GM19238 (cell line): ENCODE data around the gene EP400.
"Not testable (repeated sequence)": the region's sequence is repeated elsewhere in the genome, so short reads cannot be mapped to it uniquely, and the experiment has no call there.

ENCODE experiments used
- DNase-seq: peaks from one replicate; pipeline ENCODE4 v3.0.0; 2011; ENCODE audit warnings: low spot score; ENCODE audit not compliant: insufficient read length

The EP400 gene

DNA sequence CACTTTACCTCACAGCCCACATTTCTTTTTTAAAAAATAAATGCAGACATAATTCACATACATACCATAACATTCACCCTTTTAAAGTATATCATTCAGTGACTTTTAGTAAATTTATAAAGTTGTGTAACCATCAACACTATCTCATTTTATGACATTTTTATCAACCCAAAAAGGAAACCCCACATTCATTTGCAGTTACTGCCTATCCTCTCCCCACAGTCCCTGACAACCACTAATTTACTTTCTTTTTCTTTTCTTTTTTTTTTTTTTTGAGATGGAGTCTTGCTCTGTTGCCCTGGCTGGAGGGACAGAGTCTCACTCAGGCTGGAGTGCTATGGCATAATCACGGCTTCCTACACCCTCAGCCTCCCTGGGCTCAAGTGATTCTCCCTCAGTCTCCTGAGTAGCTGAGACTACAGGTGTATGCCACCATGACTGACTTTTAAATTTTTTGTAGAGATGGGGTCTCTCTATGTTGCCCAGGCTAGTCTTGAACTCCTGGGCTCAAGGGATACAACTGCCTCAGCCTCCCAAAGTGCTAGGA lies 1.5 kb upstream of the EP400 start:
- DNase-seq, result no peak

GRCh38 chr12:131948713-131949430 lies 870 bp upstream of the EP400 start:
- not testable (repeated sequence) for DNase-seq

DNA sequence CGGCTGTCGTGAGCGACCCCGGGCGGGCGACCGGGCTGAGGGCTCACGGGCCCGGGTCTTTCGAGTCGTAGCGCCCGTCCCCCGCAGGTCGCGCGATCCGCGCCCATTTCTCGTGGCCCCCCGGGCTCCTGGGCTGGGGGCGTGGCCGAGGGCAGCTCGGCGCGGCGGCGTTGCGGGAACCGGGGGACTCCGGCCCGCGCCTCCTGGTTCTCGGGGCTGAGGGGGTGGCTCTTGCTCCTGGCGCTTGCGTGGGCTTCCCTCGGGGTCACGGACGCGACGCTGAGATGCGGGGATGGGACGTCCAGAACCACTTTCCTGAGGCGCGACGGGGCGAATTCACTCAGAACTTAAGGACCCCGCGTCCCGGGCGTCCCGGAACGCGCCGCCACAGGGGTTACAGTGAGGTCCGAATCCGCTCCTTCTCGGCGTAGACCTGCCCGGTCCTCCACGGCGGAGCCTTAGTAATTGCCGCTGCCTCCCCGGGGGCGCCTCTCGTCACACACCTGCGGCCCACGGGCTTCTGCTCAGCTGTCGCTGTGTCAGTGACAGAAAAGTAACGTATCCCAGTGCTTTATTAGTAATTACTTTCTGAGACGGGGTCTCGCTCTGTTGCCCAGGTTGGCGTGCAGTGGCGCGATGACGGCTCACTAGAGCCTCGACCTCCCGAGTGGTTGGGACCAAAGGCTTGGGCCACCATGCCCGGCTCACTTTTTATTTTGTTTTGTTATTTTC lies 606 bp downstream of the EP400 start:
- DNase-seq, result peak; percentile 32

GRCh38 chr12:131953810-131954209 lies 4.1 kb downstream of the EP400 start:
- DNase-seq, result not testable (repeated sequence)

DNA sequence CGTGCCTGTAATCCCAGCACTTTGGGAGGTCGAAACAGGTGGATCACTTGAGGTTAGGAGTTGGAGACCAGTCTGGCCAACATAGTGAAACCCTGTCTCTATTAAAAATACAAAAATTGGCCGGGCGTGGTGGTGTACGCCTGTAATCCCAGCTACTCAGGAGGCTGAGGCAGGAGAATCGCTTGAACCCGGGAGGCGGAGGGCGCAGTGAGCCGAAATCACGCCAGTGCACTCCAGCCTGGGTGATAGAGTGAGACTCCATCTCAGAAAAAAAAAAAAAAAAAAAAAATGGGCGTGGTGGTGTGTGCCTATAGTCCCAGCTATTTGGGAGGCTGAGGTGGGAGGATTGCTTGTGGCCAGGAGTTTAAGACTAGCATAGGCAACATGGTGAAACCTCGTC lies 4.7 kb downstream of the EP400 start:
- DNase-seq, result not testable (repeated sequence)

DNA sequence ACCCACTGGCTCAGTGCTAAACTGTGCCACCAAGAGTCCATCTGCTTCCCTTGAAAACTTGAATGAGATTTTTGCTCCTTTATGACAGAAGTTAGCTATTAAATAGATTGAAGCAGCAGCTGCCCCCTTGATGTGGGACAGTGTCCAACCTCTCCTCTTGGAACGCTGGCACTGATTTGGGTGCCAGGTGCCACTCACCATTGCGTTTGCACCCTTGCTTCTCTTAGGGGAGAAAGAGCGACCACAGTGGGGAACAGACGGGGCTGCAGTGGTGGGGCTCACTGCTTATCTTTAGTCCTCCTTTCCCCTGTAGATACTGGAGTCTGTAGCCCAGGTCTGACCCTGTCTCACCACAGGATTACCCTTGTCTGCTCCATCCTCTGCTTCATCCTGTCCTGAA lies 9.4 kb downstream of the EP400 start:
- no peak for DNase-seq

GRCh38 chr12:131959641-131960589 lies 10.2 kb downstream of the EP400 start:
- DNase-seq, result no peak

DNA sequence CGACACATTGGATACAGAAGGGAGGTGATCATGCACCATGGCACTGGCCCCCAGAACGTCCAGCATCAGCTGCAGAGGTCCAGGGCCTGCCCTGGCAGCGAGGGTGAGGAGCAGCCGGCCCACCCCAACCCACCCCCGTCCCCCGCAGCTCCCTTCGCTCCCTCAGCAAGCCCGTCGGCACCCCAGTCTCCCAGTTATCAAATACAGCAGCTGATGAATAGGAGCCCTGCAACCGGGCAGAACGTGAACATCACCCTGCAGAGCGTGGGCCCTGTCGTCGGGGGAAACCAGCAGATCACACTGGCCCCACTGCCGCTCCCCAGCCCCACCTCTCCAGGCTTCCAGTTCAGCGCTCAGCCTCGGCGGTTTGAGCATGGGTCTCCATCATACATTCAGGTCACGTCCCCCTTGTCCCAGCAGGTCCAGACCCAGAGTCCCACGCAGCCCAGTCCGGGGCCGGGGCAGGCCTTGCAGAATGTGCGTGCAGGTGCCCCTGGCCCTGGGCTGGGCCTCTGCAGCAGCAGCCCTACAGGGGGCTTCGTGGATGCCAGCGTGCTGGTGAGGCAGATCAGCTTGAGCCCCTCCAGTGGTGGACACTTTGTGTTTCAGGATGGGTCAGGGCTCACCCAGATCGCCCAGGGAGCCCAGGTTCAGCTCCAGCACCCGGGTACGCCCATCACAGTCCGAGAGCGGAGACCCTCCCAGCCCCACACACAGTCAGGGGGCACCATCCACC lies 11.0 kb downstream of the EP400 start:
- DNase-seq, result not testable (repeated sequence)

DNA sequence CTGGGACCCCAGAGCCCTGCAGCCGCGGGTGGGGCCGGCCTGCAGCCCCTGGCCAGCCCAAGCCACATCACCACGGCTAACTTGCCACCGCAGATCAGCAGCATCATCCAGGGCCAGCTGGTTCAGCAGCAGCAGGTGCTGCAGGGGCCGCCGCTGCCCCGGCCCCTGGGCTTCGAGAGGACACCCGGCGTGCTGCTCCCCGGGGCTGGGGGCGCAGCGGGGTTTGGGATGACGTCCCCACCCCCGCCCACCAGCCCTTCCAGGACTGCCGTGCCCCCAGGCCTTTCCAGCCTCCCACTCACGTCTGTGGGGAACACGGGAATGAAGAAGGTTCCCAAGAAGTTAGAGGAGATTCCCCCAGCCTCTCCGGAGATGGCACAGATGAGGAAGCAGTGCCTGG lies 11.6 kb downstream of the EP400 start:
- not testable (repeated sequence) for DNase-seq

DNA sequence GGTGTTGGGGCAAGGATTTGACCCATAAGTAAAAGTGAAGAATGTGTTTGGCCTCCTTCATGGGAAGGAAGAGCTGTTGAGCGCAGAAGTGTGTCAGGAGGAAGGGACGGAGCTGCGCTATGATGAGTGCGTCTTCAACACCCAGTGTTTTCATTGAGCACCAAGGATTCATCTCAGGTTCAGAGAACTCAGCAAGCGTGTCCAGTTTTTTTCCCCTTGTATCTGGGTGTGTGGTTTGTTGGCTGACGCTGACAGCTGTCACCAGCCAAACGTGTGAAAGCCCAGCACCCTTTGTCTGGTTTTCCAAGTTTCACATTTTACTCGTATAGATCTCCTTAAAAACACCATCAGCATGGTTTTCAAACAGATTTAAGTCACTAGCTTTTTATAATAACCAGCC lies 12.3 kb downstream of the EP400 start:
- no peak for DNase-seq

DNA sequence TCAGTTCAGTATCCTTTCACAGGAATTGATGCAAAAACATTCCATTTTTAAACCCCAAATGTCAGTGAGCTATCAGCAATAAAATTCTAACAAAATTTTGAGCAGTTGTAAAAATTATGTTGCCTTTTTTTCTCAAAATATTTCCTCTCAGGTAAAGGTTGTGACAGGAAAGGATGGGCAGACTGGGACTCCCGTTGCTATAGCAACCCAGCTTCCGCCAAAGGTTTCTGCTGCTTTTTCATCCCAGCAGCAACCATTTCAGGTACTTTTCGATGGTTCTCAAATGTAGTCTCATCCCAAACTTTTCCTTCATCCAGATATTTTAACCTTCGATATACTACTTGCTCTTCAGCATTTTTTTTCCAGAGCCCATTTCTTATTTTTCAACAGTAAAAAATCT lies 13.6 kb downstream of the EP400 start:
- DNase-seq, result no peak

- no peak for DNase-seq
These were observed 15.3 kb downstream of the EP400 start for GRCh38 chr12:131965073-131965472.

GRCh38 chr12:131971226-131971625 lies 21.5 kb downstream of the EP400 start:
- no peak for DNase-seq

GRCh38 chr12:131975228-131975627 lies 25.5 kb downstream of the EP400 start:
- DNase-seq, result no peak

GRCh38 chr12:131979606-131980005 lies 29.9 kb downstream of the EP400 start:
- DNase-seq, result no peak

DNA sequence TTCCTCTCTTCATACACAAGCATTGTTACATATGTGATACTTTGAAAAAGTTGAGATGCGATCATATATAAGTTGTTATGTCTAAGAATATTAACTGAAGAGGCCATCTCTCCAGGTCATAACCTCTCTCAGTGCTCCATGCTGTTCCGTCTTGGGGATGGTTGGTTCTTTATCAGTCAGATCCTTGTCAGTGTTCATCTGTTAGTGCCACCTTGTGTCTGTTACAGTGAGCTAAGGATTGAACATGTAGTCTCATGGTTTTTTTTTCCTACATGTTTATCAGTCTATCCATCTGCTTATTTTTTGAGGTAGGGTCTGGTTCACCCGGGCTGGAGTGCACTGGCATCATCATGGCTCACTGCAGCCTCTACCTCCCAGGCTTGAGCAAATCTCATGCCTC lies 30.5 kb downstream of the EP400 start:
- no peak for DNase-seq

DNA sequence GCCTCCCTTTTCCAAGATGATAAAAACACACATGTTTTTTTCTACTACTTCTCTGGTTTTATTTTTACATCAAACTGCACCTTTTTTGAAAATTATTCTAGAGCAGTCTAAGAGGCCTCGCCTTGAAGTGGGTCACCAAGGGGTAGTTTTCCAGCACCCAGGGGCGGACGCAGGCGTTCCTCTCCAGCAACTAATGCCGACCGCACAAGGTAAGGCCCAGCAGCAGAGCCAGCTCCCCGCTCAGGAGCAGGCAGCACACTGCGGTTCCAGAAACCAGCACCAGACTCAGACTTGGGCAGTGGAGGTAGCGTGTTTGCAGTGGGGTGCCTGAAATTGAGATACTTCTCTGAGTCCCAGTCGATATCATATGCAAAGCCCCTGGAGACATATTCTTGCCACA lies 31.6 kb downstream of the EP400 start:
- DNase-seq, result no peak

GRCh38 chr12:131982041-131982440 lies 32.3 kb downstream of the EP400 start:
- DNase-seq, result no peak

DNA sequence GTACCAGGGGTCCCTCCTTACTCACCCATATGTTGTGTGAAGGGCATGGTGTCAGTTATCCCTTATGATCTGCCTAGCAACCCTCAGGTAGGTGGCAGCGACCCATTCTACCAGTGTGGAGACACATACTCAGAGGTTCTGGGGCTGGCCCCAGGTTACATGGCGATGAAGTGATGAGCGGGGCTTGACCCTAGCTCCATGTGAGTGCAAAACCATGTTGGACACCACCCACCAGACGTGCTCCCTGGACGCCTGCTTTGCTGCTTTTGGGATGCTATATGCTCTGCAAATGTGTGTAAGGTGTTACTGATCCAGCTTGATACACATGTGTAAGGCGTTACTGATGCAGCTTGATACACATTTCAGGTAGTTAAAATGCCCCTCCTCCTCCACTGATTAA lies 33.3 kb downstream of the EP400 start:
- no peak for DNase-seq

DNA sequence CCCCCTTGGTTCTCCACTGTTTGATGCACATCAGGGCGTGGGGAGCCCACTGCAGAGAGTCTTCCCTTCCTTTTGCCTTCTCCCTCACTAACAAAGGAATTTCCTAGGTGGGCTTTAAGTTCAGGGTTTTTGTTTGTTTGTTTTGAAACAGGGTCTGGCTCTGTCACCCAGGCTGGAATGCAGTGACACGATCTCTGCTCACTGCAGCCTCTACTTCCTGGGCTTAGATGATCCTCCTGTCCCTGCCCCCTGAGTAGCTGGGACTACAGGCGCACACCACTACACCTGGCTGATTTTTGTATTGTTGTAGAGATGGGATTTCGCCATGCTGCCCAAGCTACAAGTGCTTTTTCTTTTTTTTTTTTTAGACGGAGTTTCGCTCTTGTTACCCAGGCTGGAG lies 33.8 kb downstream of the EP400 start:
- no peak for DNase-seq

GRCh38 chr12:131984334-131984733 lies 34.6 kb downstream of the EP400 start:
- DNase-seq, result no peak
